HUES48 (cell line): ENCODE measurements around the gene EPHA1.

ENCODE experiments used
- H3K27ac ChIP-seq: one replicate; pipeline ENCODE4 v1.7.0; 2013; ENCODE audit warnings: low read depth, low read length, inconsistent platforms
- H3K27me3 ChIP-seq: 2 replicates; pipeline ENCODE4 v1.6.1; 2013; ENCODE audit warnings: mild to moderate bottlenecking, low read length; ENCODE audit not compliant: control insufficient read depth, insufficient read depth
- H3K36me3 ChIP-seq: 2 replicates; pipeline ENCODE4 v1.6.1; 2013; ENCODE audit warnings: low read length; ENCODE audit not compliant: control insufficient read depth, insufficient read depth
- H3K4me1 ChIP-seq: 2 replicates; pipeline ENCODE4 v1.6.1; 2013; ENCODE audit warnings: mild to moderate bottlenecking, low read length; ENCODE audit not compliant: control insufficient read depth, insufficient read depth
- H3K4me3 ChIP-seq: 2 replicates; pipeline ENCODE4 v1.5.1; 2013; ENCODE audit warnings: mild to moderate bottlenecking, low read depth, low read length
- H3K9ac ChIP-seq: 2 replicates; pipeline ENCODE4 v1.6.1; 2013; ENCODE audit warnings: mild to moderate bottlenecking, low read depth, low read length, moderate library complexity
- H3K9me3 ChIP-seq: 2 replicates; pipeline ENCODE4 v1.6.1; 2013; ENCODE audit warnings: low read length; ENCODE audit not compliant: control insufficient read depth, insufficient read depth

EPHA1 gene

GRCh38 chr7:143380260-143380645 is 28.4 kb downstream of the EPHA1 start:
- no peaks in the 10 kb centered on the region for H3K9me3 ChIP-seq
- H3K9ac ChIP-seq: peak overlapping the region; percentile 96
- peak overlapping the region; percentile 96 for H3K4me3 ChIP-seq
- H3K27me3 ChIP-seq: no peaks in the 10 kb centered on the region
- peaks cover 26% of the 10 kb centered on the region for H3K4me1 ChIP-seq
- H3K36me3 ChIP-seq: peaks cover 29% of the 10 kb centered on the region
- H3K27ac ChIP-seq: peak overlapping the region; percentile 99

GRCh38 chr7:143379611-143380259 is 28.9 kb downstream of the EPHA1 start:
- no peak overlapping the region for H3K9ac ChIP-seq
- no peaks in the 10 kb centered on the region for H3K27me3 ChIP-seq
- no peaks in the 10 kb centered on the region for H3K9me3 ChIP-seq
- H3K27ac ChIP-seq: peak overlapping the region; percentile 99
- peaks cover 24% of the 10 kb centered on the region for H3K36me3 ChIP-seq
- H3K4me1 ChIP-seq: peaks cover 26% of the 10 kb centered on the region
- H3K4me3 ChIP-seq: peak overlapping the region; percentile 96

- no peak overlapping the region for H3K9ac ChIP-seq
- H3K9me3 ChIP-seq: no peaks in the 10 kb centered on the region
- peaks cover 17% of the 10 kb centered on the region for H3K4me1 ChIP-seq
- H3K36me3 ChIP-seq: no peaks in the 10 kb centered on the region
- H3K27me3 ChIP-seq: no peaks in the 10 kb centered on the region
- H3K27ac ChIP-seq: no peak overlapping the region
- no peak overlapping the region for H3K4me3 ChIP-seq
Observed at GRCh38 chr7:143376396-143376795, 32.3 kb downstream of the EPHA1 start.

- H3K9ac ChIP-seq: no peak overlapping the region
- H3K4me3 ChIP-seq: no peak overlapping the region
- H3K27me3 ChIP-seq: peaks cover 4% of the 10 kb centered on the region; the same call in 1 of the 2 replicates
- H3K4me1 ChIP-seq: peaks cover 22% of the 10 kb centered on the region
- H3K36me3 ChIP-seq: no peaks in the 10 kb centered on the region
- no peak overlapping the region for H3K27ac ChIP-seq
- H3K9me3 ChIP-seq: no peaks in the 10 kb centered on the region
Observed at GRCh38 chr7:143375298-143376034, 33.2 kb downstream of the EPHA1 start.

GRCh38 chr7:143374561-143374960 is 34.1 kb downstream of the EPHA1 start:
- no peaks in the 10 kb centered on the region for H3K36me3 ChIP-seq
- peaks cover 27% of the 10 kb centered on the region for H3K4me1 ChIP-seq
- peaks cover 4% of the 10 kb centered on the region; the same call in 1 of the 2 replicates for H3K27me3 ChIP-seq
- H3K9ac ChIP-seq: no peak overlapping the region
- no peak overlapping the region for H3K4me3 ChIP-seq
- no peaks in the 10 kb centered on the region for H3K9me3 ChIP-seq
- no peak overlapping the region for H3K27ac ChIP-seq

GRCh38 chr7:143373255-143373794 is 35.3 kb downstream of the EPHA1 start:
- H3K36me3 ChIP-seq: no peaks in the 10 kb centered on the region
- H3K9ac ChIP-seq: no peak overlapping the region
- peaks cover 4% of the 10 kb centered on the region; the same call in 1 of the 2 replicates for H3K27me3 ChIP-seq
- no peak overlapping the region for H3K4me3 ChIP-seq
- no peaks in the 10 kb centered on the region for H3K9me3 ChIP-seq
- H3K27ac ChIP-seq: no peak overlapping the region
- H3K4me1 ChIP-seq: peaks cover 26% of the 10 kb centered on the region

GRCh38 chr7:143372070-143372469 is 36.6 kb downstream of the EPHA1 start:
- H3K27ac ChIP-seq: no peak overlapping the region
- no peak overlapping the region for H3K4me3 ChIP-seq
- peaks cover 4% of the 10 kb centered on the region; the same call in 1 of the 2 replicates for H3K27me3 ChIP-seq
- no peak overlapping the region for H3K9ac ChIP-seq
- H3K4me1 ChIP-seq: peaks cover 26% of the 10 kb centered on the region
- no peaks in the 10 kb centered on the region for H3K9me3 ChIP-seq
- no peaks in the 10 kb centered on the region for H3K36me3 ChIP-seq

GRCh38 chr7:143369678-143370651 is 38.7 kb downstream of the EPHA1 start:
- Histone ChIP-seq H3K9ac (0 out of 2 replicates have a peak overlapping the region, but pooled peaks have one; percentile 50), H3K4me1 (peaks cover 26% of the 10 kb centered on the region), H3K4me3 (peak overlapping the region; percentile 28; the same call in 1 of the 2 replicates), H3K27me3 (peaks cover 4% of the 10 kb centered on the region; the same call in 1 of the 2 replicates), H3K27ac (peak overlapping the region; percentile 85), H3K9me3 (no peaks in the 10 kb centered on the region), H3K36me3 (no peaks in the 10 kb centered on the region)

GRCh38 chr7:143368387-143368786 is 40.3 kb downstream of the EPHA1 start:
- Histone ChIP-seq H3K27ac (no peak overlapping the region), H3K9ac (no peak overlapping the region), H3K9me3 (no peaks in the 10 kb centered on the region), H3K4me1 (peaks cover 28% of the 10 kb centered on the region), H3K4me3 (no peak overlapping the region), H3K27me3 (peaks cover 15% of the 10 kb centered on the region), H3K36me3 (no peaks in the 10 kb centered on the region)

- Histone ChIP-seq H3K27me3 (peaks cover 20% of the 10 kb centered on the region), H3K36me3 (no peaks in the 10 kb centered on the region), H3K9me3 (no peaks in the 10 kb centered on the region), H3K27ac (no peak overlapping the region), H3K9ac (no peak overlapping the region), H3K4me3 (no peak overlapping the region), H3K4me1 (peaks cover 32% of the 10 kb centered on the region)
Observed at GRCh38 chr7:143367972-143368371, 40.7 kb downstream of the EPHA1 start.
